Inflammatory macrophage (primary cell): ENCODE results near the gene IFT25.

ENCODE experiments used
- DNase-seq, 2 donors: peaks; one replicate each; pipeline ENCODE4 v3.0.0-alpha.2; 2020 to 2022

Gene IFT25

GRCh38 chr1:53927376-53927881 is 18.1 kb downstream of the IFT25 start:
- DNase-seq, result no peak

GRCh38 chr1:53919675-53920066 is 25.8 kb downstream of the IFT25 start:
- DNase-seq, result no peak

- DNase-seq, result no peak
These were observed 27.2 kb downstream of the IFT25 start for GRCh38 chr1:53918343-53918742.

- no peak for DNase-seq
These were observed 32.0 kb downstream of the IFT25 start for GRCh38 chr1:53913352-53914033.

- DNase-seq, result no peak
These were observed 34.1 kb downstream of the IFT25 start for GRCh38 chr1:53911442-53911841.

GRCh38 chr1:53909946-53910345 is 35.6 kb downstream of the IFT25 start:
- no peak for DNase-seq

- peak in 1 of 2 donors; percentile 4 for DNase-seq
These were observed 39.4 kb downstream of the IFT25 start for GRCh38 chr1:53906121-53906520.

GRCh38 chr1:53905509-53905908 is 40.0 kb downstream of the IFT25 start:
- DNase-seq, result no peak

- no peak for DNase-seq
These were observed 43.0 kb downstream of the IFT25 start for GRCh38 chr1:53902235-53903138.

- DNase-seq, result no peak
These were observed 45.8 kb downstream of the IFT25 start for GRCh38 chr1:53899708-53900107.

GRCh38 chr1:53899206-53899628 is 46.3 kb downstream of the IFT25 start:
- DNase-seq, result no peak

GRCh38 chr1:53896635-53897229 is 48.8 kb downstream of the IFT25 start:
- DNase-seq, result peak; percentile 84 to 95

- peak in 1 of 2 donors; percentile 27 for DNase-seq
These were observed 50.1 kb downstream of the IFT25 start for GRCh38 chr1:53895421-53895820.

GRCh38 chr1:53894644-53895043 is 50.9 kb downstream of the IFT25 start:
- no peak for DNase-seq

- no peak for DNase-seq
These were observed 51.4 kb downstream of the IFT25 start, which contains the start of gene DIO1 for GRCh38 chr1:53893999-53894636. Gene DIO1, plus strand, starts transcription at chr1:53894187. Its CDS starts 24 bp downstream, at chr1:53894211.

- DNase-seq, result peak; percentile 95 to 96
These were observed 52.6 kb downstream of the IFT25 start for GRCh38 chr1:53892911-53893310.

GRCh38 chr1:53891678-53892077 is 53.8 kb downstream of the IFT25 start:
- peak in 1 of 2 donors; percentile 35 for DNase-seq

- no peak for DNase-seq
These were observed 54.5 kb downstream of the IFT25 start for GRCh38 chr1:53891018-53891417.

- DNase-seq, result no peak
These were observed 55.0 kb downstream of the IFT25 start for GRCh38 chr1:53890522-53890941.

- peak; percentile 80 to 90 for DNase-seq
These were observed 55.9 kb downstream of the IFT25 start, which contains the start of gene YIPF1 for GRCh38 chr1:53889304-53890298. Gene YIPF1, minus strand, starts transcription at chr1:53889797. Its CDS starts 860 bp downstream, at chr1:53888937.

- DNase-seq, result no peak
These were observed 56.8 kb downstream of the IFT25 start for GRCh38 chr1:53888681-53889080.
